PFSK-1 (cell line): ENCODE results near the gene RNPEP.
A peak's percentile ranks its signal among the peaks of the same experiment; 100 is the strongest.

Experiments
- FOXP2 ChIP-seq: optimal IDR thresholded peaks from 2 replicates; pipeline ENCODE3; 2011; ENCODE audit warnings: borderline replicate concordance, control low read depth, inconsistent platforms; ENCODE audit not compliant: insufficient read depth; ENCODE audit errors: extremely low read length, extremely low read depth
- POLR2AphosphoS5 ChIP-seq: IDR thresholded peaks from 2 replicates; pipeline ENCODE4 v1.6.1; 2012; ENCODE audit warnings: low read depth, mild to moderate bottlenecking, control low read depth, low read length, moderate library complexity
- REST ChIP-seq, 2 experiments: IDR thresholded peaks; 2 replicates each; pipeline versions ENCODE4 v1.6.1 to v1.8.0; 2011 to 2012; ENCODE audit warnings: low read depth in 2 of 2, low read length in 2 of 2, control low read depth in 1 of 2, inconsistent platforms in 1 of 2, mild to moderate bottlenecking in 1 of 2, moderate library complexity in 1 of 2; ENCODE audit not compliant: insufficient read depth in 1 of 2
- SIN3A ChIP-seq: IDR thresholded peaks from 2 replicates; pipeline ENCODE4 v1.6.1; 2012; ENCODE audit warnings: mild to moderate bottlenecking, low read length, moderate library complexity, borderline replicate concordance; ENCODE audit not compliant: insufficient read depth
- TAF1 ChIP-seq: IDR thresholded peaks from 2 replicates; pipeline ENCODE4 v1.6.1; 2012; ENCODE audit warnings: low read length, control low read depth, borderline replicate concordance; ENCODE audit not compliant: insufficient read depth

Gene RNPEP

GRCh38 chr1:201983380-201983805 is 945 bp downstream of the RNPEP start:
- TF ChIP-seq TAF1 (no peak), FOXP2 (peak; percentile 62)

- TF ChIP-seq TAF1 (no peak), POLR2AphosphoS5 (no peak), FOXP2 (no peak), SIN3A (no peak), REST (IDR thresholded peaks at IDR 0.05; ENCODE audit: insufficient read depth in 1 of 2, low read depth in 2 of 2, low read length in 2 of 2) (no peak)
Observed at GRCh38 chr1:201984446-201984845, 2.0 kb downstream of the RNPEP start.

- TF ChIP-seq REST (IDR thresholded peaks at IDR 0.05; ENCODE audit: insufficient read depth in 1 of 2, low read depth in 2 of 2, low read length in 2 of 2), result no peak
Observed at GRCh38 chr1:201985355-201985754, 2.9 kb downstream of the RNPEP start.

GRCh38 chr1:201988601-201989000 is 6.2 kb downstream of the RNPEP start:
- TF ChIP-seq TAF1 (no peak), REST (IDR thresholded peaks at IDR 0.05; ENCODE audit: insufficient read depth in 1 of 2, low read depth in 2 of 2, low read length in 2 of 2) (no peak), POLR2AphosphoS5 (no peak), SIN3A (no peak), FOXP2 (no peak)

- TF ChIP-seq SIN3A (no peak), POLR2AphosphoS5 (no peak), FOXP2 (no peak), TAF1 (no peak), REST (IDR thresholded peaks at IDR 0.05; ENCODE audit: insufficient read depth in 1 of 2, low read depth in 2 of 2, low read length in 2 of 2) (no peak)
Observed at GRCh38 chr1:201989354-201990128, 7.1 kb downstream of the RNPEP start.
